NCI-H187 treated with DMSO at 0.1 percent for 48 hours (cell line): ENCODE measurements around the gene DGKD.
"Not testable (repeated sequence)": the region's sequence is repeated elsewhere in the genome, so short reads cannot be mapped to it uniquely, and the experiment has no call there.

Experiments used
- DNase-seq: peaks from one replicate; lab custom pipeline; 2025; lab: John Stamatoyannopoulos, UW

DGKD gene

GRCh38 chr2:233353769-233354499 lies at the start of gene DGKD:
DGKD (plus strand) TSS chr2:233354494; CDS start chr2:233354519, 25 bp downstream.
- DNase-seq = no peak

- no peak for DNase-seq
Observed at GRCh38 chr2:233307565-233307964, 46.7 kb upstream of the DGKD start, which contains the start of gene SAG. SAG (plus strand) TSS chr2:233307816; CDS start chr2:233309190, 1,374 bp downstream.

- no peak for DNase-seq
Observed at GRCh38 chr2:233311241-233311926, 42.9 kb upstream of the DGKD start.

GRCh38 chr2:233312874-233313273 lies 41.4 kb upstream of the DGKD start:
- DNase-seq = no peak

- DNase-seq = no peak
Observed at GRCh38 chr2:233314180-233314925, 39.9 kb upstream of the DGKD start.

- no peak for DNase-seq
Observed at GRCh38 chr2:233317196-233317943, 36.9 kb upstream of the DGKD start.

- DNase-seq = no peak
Observed at GRCh38 chr2:233319256-233319655, 35.0 kb upstream of the DGKD start.

GRCh38 chr2:233320470-233320869 lies 33.8 kb upstream of the DGKD start:
- no peak for DNase-seq

- DNase-seq = no peak
Observed at GRCh38 chr2:233321166-233321565, 33.1 kb upstream of the DGKD start.

- no peak for DNase-seq
Observed at GRCh38 chr2:233323851-233324250, 30.4 kb upstream of the DGKD start.

GRCh38 chr2:233325256-233325655 lies 29.0 kb upstream of the DGKD start:
- DNase-seq = no peak

GRCh38 chr2:233325814-233326213 lies 28.5 kb upstream of the DGKD start:
- DNase-seq = no peak

GRCh38 chr2:233326500-233326899 lies 27.8 kb upstream of the DGKD start:
- no peak for DNase-seq

- DNase-seq = no peak
Observed at GRCh38 chr2:233328922-233329321, 25.4 kb upstream of the DGKD start.

GRCh38 chr2:233329489-233330135 lies 24.7 kb upstream of the DGKD start:
- no peak for DNase-seq

- no peak for DNase-seq
Observed at GRCh38 chr2:233331536-233331935, 22.8 kb upstream of the DGKD start.

- no peak for DNase-seq
Observed at GRCh38 chr2:233332125-233332524, 22.2 kb upstream of the DGKD start.

GRCh38 chr2:233334915-233335314 lies 19.4 kb upstream of the DGKD start:
- no peak for DNase-seq

- DNase-seq = not testable (repeated sequence)
Observed at GRCh38 chr2:233336091-233336490, 18.2 kb upstream of the DGKD start.

- no peak for DNase-seq
Observed at GRCh38 chr2:233336541-233336940, 17.8 kb upstream of the DGKD start.

- DNase-seq = no peak
Observed at GRCh38 chr2:233338046-233338445, 16.2 kb upstream of the DGKD start.
